GM23338 (cell line): ENCODE measurements around the gene PIM3. TPM values are rescaled to one million over a fixed set of nuclear protein-coding genes. Genes with fewer than 3 reads are reported as not detected.
A peak's percentile ranks its signal among the peaks of the same experiment; 100 is the strongest.

Source experiments
- ATAC-seq: fragments of 200-7000 bp; cut with Tn5 transposase; 3 replicates; pipeline ENCODE4 v1.9.1; 2020
- DNase-seq: peaks from one replicate; pipeline ENCODE4 v3.0.0-alpha.2; 2015; ENCODE audit warnings: low spot score
- H2AFZ ChIP-seq: fragments of 200-600 bp; sonication (generic); 2 replicates; pipeline ENCODE4 v1.8.0; 2016; ENCODE audit warnings: antibody characterized with exemption, mild to moderate bottlenecking, moderate library complexity
- H3F3A ChIP-seq: fragments of 200-600 bp; sonication (generic); replicated peaks from 2 replicates; pipeline ENCODE4 v1.8.0; 2017; ENCODE audit warnings: antibody characterized with exemption, mixed run types, low read depth
- H3K27ac ChIP-seq: fragments of 200-600 bp; sonication (generic); 2 replicates; pipeline ENCODE4 v1.6.1; 2016; ENCODE audit warnings: low read depth
- H3K27me3 ChIP-seq: fragments of 200-600 bp; sonication (generic); 2 replicates; pipeline ENCODE4 v1.8.0; 2016; ENCODE audit warnings: mild to moderate bottlenecking, mixed run types, moderate library complexity; ENCODE audit not compliant: insufficient read depth
- H3K36me3 ChIP-seq: fragments of 200-600 bp; sonication (generic); 2 replicates; pipeline ENCODE4 v1.8.0; 2016; ENCODE audit warnings: mild to moderate bottlenecking; ENCODE audit not compliant: insufficient read depth
- H3K4me1 ChIP-seq: fragments of 200-600 bp; sonication (generic); 2 replicates; pipeline ENCODE4 v1.8.0; 2016; ENCODE audit warnings: mild to moderate bottlenecking, moderate library complexity; ENCODE audit not compliant: insufficient read depth
- H3K4me2 ChIP-seq: fragments of 200-600 bp; sonication (generic); 2 replicates; pipeline ENCODE4 v1.7.1; 2017; ENCODE audit warnings: mixed run types
- H3K4me3 ChIP-seq: fragments of 200-600 bp; sonication (generic); 2 replicates; pipeline ENCODE4 v1.6.1; 2016; ENCODE audit warnings: mixed run types
- H3K79me2 ChIP-seq: fragments of 200-600 bp; sonication (generic); replicated peaks from 2 replicates; pipeline ENCODE4 v1.8.0; 2017; ENCODE audit warnings: mild to moderate bottlenecking; ENCODE audit not compliant: insufficient read depth
- H3K9me2 ChIP-seq: fragments of 200-600 bp; sonication (generic); 2 replicates; pipeline ENCODE4 v1.8.0; 2017; ENCODE audit not compliant: insufficient read depth
- H4K20me1 ChIP-seq: fragments of 200-600 bp; sonication (generic); replicated peaks from 2 replicates; pipeline ENCODE4 v1.8.0; 2017; ENCODE audit warnings: mild to moderate bottlenecking; ENCODE audit not compliant: insufficient read depth
- H3K27ac Mint-ChIP-seq: 2 replicates; pipeline ENCODE4 v1.8.0; 2020; ENCODE audit warnings: inconsistent platforms, mild to moderate bottlenecking, moderate library complexity, mixed read lengths
- H3K27me3 Mint-ChIP-seq: 3 replicates; pipeline ENCODE4 v1.8.0; 2022; ENCODE audit warnings: low read depth, mild to moderate bottlenecking, moderate library complexity, mixed read lengths, inconsistent platforms; ENCODE audit not compliant: insufficient read depth, poor library complexity
- H3K36me3 Mint-ChIP-seq: 3 replicates; pipeline ENCODE4 v1.8.0; 2021; ENCODE audit warnings: low read depth, mild to moderate bottlenecking, inconsistent platforms, moderate library complexity, mixed read lengths
- H3K4me1 Mint-ChIP-seq: 3 replicates; pipeline ENCODE4 v1.8.0; 2020; ENCODE audit warnings: mild to moderate bottlenecking, inconsistent platforms, mixed read lengths
- H3K4me3 Mint-ChIP-seq: 3 replicates; pipeline ENCODE4 v1.8.0; 2021; ENCODE audit warnings: moderate library complexity, mild to moderate bottlenecking, inconsistent platforms, mixed read lengths
- H3K9me3 Mint-ChIP-seq: 3 replicates; pipeline ENCODE4 v1.8.0; 2020; ENCODE audit warnings: moderate library complexity, mild to moderate bottlenecking, inconsistent platforms, mixed read lengths
- CREB1 ChIP-seq: fragments of 250-450 bp; sonication (Bioruptor Pico); IDR thresholded peaks from 2 replicates; pipeline ENCODE4 v1.5.0; 2020; ENCODE audit warnings: low read depth, mild to moderate bottlenecking, moderate library complexity
- NANOG ChIP-seq: IDR thresholded peaks from 2 replicates; pipeline ENCODE4 v1.6.1; 2016; ENCODE audit warnings: antibody characterized with exemption, borderline replicate concordance
- polyA plus RNA-seq: library from polyadenylated mRNA; unstranded; fragments of >200 nt; fragmentation: Nextera tagmentation; extraction: Ambion mirVana; gene quantifications from 2 replicates; pipeline ENCODE4 v1.2.1, GENCODE V29; 2016
- total RNA-seq: library from RNA; depleted of rRNA; stranded (reverse); fragments of >200 nt; shearing (Covaris generic); gene quantifications from 2 replicates; pipeline ENCODE4 v1.2.3, GENCODE V29; 2014
- TF ChIP-seq, protein P1 (sequence below), 2 experiments: fragments of 200-600 bp in 1 of 2; sonication (generic) in 1 of 2; conservative IDR thresholded peaks; 2 replicates each; pipeline versions ENCODE4 v1.5.1 to v1.6.1; 2016 to 2017; ENCODE audit warnings: antibody characterized with exemption in 2 of 2, low read depth in 2 of 2, mild to moderate bottlenecking in 2 of 2, moderate library complexity in 1 of 2
- TF ChIP-seq, protein P2 (sequence below): fragments of 250-450 bp; sonication (Bioruptor Pico); IDR thresholded peaks from 2 replicates; pipeline ENCODE4 v1.5.0; 2020; ENCODE audit warnings: mild to moderate bottlenecking, moderate library complexity

PIM3 gene
- total and polyA plus RNA-seq, 2 experiments from 2014 or later, result 17.7 to 37.3 TPM

- peak overlapping the region; percentile 84 for H3K4me3 Mint-ChIP-seq
- H2AFZ ChIP-seq, result no peak overlapping the region
Measured at GRCh38 chr22:49962012-49962750, 1.6 kb downstream of the PIM3 start.

DNA sequence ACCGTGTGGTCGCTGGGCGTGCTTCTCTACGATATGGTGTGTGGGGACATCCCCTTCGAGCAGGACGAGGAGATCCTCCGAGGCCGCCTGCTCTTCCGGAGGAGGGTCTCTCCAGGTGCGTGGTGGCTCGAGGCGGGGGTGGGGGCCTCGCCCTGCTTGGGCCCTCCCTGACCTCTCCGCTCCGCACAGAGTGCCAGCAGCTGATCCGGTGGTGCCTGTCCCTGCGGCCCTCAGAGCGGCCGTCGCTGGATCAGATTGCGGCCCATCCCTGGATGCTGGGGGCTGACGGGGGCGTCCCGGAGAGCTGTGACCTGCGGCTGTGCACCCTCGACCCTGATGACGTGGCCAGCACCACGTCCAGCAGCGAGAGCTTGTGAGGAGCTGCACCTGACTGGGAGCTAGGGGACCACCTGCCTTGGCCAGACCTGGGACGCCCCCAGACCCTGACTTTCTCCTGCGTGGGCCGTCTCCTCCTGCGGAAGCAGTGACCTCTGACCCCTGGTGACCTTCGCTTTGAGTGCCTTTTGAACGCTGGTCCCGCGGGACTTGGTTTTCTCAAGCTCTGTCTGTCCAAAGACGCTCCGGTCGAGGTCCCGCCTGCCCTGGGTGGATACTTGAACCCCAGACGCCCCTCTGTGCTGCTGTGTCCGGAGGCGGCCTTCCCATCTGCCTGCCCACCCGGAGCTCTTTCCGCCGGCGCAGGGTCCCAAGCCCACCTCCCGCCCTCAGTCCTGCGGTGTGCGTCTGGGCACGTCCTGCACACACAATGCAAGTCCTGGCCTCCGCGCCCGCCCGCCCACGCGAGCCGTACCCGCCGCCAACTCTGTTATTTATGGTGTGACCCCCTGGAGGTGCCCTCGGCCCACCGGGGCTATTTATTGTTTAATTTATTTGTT lies 2.4 kb downstream of the PIM3 start:
- Histone ChIP-seq H3K4me3 (peak overlapping the region; percentile 75), H4K20me1 (0 out of 2 replicates have a peak, but pooled peaks cover 5% of the 10 kb centered on the region)
- peaks cover 19% of the 10 kb centered on the region for H3K36me3 Mint-ChIP-seq

More at GRCh38 chr22:49962012-49962750, 1.6 kb downstream of the PIM3 start:
- Mint-ChIP-seq H3K9me3 (no peaks in the 10 kb centered on the region), H3K27me3 (peaks cover 9% of the 10 kb centered on the region), H3K36me3 (peaks cover 19% of the 10 kb centered on the region), H3K27ac (peak overlapping the region; percentile 70; the same call in 1 of the 2 replicates), H3K4me1 (peaks cover 9% of the 10 kb centered on the region)
- Histone ChIP-seq H3F3A (no peaks in the 10 kb centered on the region), H3K36me3 (no peaks in the 10 kb centered on the region), H3K9me2 (no peaks in the 10 kb centered on the region), H3K79me2 (peaks cover 14% of the 10 kb centered on the region), H4K20me1 (0 out of 2 replicates have a peak, but pooled peaks cover 5% of the 10 kb centered on the region), H3K4me1 (no peaks in the 10 kb centered on the region), H3K4me2 (peak overlapping the region; percentile 82), H3K27me3 (peaks cover 20% of the 10 kb centered on the region), H3K27ac (peak overlapping the region; percentile 72; the same call in 1 of the 2 replicates), H3K4me3 (peak overlapping the region; percentile 75)
- ATAC-seq (peak; percentile 10), DNase-seq (peak; percentile 85)
- TF ChIP-seq, protein P1, sequence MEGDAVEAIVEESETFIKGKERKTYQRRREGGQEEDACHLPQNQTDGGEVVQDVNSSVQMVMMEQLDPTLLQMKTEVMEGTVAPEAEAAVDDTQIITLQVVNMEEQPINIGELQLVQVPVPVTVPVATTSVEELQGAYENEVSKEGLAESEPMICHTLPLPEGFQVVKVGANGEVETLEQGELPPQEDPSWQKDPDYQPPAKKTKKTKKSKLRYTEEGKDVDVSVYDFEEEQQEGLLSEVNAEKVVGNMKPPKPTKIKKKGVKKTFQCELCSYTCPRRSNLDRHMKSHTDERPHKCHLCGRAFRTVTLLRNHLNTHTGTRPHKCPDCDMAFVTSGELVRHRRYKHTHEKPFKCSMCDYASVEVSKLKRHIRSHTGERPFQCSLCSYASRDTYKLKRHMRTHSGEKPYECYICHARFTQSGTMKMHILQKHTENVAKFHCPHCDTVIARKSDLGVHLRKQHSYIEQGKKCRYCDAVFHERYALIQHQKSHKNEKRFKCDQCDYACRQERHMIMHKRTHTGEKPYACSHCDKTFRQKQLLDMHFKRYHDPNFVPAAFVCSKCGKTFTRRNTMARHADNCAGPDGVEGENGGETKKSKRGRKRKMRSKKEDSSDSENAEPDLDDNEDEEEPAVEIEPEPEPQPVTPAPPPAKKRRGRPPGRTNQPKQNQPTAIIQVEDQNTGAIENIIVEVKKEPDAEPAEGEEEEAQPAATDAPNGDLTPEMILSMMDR (conservative IDR thresholded peaks at IDR 0.05; ENCODE audit: low read depth in 2 of 2), result no peak
- TF ChIP-seq CREB1 (peak; percentile 66; the same call in 1 of the 2 replicates), NANOG (no peak)

More for the DNA sequence above, 2.4 kb downstream of the PIM3 start:
- peak overlapping the region; percentile 82 for H3K4me2 ChIP-seq
- H2AFZ ChIP-seq, result no peak overlapping the region
- Mint-ChIP-seq H3K27ac (no peak overlapping the region), H3K4me1 (peaks cover 9% of the 10 kb centered on the region), H3K4me3 (peak overlapping the region; percentile 66), H3K27me3 (peaks cover 9% of the 10 kb centered on the region), H3K9me3 (no peaks in the 10 kb centered on the region; the same call in 2 of the 3 replicates)
- DNase-seq (no peak), ATAC-seq (peak; percentile 1; the same call in 2 of the 3 replicates)
- no peaks in the 10 kb centered on the region for H3K9me2 ChIP-seq
- H3K27ac ChIP-seq, result peak overlapping the region; percentile 72; the same call in 1 of the 2 replicates
- H3K27me3 ChIP-seq, result peaks cover 20% of the 10 kb centered on the region
- TF ChIP-seq, protein P2, sequence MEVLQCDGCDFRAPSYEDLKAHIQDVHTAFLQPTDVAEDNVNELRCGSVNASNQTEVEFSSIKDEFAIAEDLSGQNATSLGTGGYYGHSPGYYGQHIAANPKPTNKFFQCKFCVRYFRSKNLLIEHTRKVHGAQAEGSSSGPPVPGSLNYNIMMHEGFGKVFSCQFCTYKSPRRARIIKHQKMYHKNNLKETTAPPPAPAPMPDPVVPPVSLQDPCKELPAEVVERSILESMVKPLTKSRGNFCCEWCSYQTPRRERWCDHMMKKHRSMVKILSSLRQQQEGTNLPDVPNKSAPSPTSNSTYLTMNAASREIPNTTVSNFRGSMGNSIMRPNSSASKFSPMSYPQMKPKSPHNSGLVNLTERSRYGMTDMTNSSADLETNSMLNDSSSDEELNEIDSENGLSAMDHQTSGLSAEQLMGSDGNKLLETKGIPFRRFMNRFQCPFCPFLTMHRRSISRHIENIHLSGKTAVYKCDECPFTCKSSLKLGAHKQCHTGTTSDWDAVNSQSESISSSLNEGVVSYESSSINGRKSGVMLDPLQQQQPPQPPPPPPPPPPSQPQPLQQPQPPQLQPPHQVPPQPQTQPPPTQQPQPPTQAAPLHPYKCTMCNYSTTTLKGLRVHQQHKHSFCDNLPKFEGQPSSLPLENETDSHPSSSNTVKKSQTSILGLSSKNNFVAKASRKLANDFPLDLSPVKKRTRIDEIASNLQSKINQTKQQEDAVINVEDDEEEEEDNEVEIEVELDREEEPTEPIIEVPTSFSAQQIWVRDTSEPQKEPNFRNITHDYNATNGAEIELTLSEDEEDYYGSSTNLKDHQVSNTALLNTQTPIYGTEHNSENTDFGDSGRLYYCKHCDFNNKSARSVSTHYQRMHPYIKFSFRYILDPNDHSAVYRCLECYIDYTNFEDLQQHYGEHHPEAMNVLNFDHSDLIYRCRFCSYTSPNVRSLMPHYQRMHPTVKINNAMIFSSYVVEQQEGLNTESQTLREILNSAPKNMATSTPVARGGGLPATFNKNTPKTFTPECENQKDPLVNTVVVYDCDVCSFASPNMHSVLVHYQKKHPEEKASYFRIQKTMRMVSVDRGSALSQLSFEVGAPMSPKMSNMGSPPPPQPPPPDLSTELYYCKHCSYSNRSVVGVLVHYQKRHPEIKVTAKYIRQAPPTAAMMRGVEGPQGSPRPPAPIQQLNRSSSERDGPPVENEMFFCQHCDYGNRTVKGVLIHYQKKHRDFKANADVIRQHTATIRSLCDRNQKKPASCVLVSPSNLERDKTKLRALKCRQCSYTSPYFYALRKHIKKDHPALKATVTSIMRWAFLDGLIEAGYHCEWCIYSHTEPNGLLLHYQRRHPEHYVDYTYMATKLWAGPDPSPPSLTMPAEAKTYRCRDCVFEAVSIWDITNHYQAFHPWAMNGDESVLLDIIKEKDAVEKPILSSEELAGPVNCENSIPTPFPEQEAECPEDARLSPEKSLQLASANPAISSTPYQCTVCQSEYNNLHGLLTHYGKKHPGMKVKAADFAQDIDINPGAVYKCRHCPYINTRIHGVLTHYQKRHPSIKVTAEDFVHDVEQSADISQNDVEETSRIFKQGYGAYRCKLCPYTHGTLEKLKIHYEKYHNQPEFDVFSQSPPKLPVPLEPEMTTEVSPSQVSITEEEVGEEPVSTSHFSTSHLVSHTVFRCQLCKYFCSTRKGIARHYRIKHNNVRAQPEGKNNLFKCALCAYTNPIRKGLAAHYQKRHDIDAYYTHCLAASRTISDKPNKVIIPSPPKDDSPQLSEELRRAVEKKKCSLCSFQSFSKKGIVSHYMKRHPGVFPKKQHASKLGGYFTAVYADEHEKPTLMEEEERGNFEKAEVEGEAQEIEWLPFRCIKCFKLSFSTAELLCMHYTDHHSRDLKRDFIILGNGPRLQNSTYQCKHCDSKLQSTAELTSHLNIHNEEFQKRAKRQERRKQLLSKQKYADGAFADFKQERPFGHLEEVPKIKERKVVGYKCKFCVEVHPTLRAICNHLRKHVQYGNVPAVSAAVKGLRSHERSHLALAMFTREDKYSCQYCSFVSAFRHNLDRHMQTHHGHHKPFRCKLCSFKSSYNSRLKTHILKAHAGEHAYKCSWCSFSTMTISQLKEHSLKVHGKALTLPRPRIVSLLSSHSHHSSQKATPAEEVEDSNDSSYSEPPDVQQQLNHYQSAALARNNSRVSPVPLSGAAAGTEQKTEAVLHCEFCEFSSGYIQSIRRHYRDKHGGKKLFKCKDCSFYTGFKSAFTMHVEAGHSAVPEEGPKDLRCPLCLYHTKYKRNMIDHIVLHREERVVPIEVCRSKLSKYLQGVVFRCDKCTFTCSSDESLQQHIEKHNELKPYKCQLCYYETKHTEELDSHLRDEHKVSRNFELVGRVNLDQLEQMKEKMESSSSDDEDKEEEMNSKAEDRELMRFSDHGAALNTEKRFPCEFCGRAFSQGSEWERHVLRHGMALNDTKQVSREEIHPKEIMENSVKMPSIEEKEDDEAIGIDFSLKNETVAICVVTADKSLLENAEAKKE (CRISPR knock-in tag), result no peak
- H3K4me1 ChIP-seq, result no peaks in the 10 kb centered on the region
- H3K36me3 ChIP-seq, result no peaks in the 10 kb centered on the region
- H3K79me2 ChIP-seq, result peaks cover 14% of the 10 kb centered on the region
- H3F3A ChIP-seq, result no peaks in the 10 kb centered on the region
